ENCODE measurements around the gene SNX8.

The SNX8 gene

DNA sequence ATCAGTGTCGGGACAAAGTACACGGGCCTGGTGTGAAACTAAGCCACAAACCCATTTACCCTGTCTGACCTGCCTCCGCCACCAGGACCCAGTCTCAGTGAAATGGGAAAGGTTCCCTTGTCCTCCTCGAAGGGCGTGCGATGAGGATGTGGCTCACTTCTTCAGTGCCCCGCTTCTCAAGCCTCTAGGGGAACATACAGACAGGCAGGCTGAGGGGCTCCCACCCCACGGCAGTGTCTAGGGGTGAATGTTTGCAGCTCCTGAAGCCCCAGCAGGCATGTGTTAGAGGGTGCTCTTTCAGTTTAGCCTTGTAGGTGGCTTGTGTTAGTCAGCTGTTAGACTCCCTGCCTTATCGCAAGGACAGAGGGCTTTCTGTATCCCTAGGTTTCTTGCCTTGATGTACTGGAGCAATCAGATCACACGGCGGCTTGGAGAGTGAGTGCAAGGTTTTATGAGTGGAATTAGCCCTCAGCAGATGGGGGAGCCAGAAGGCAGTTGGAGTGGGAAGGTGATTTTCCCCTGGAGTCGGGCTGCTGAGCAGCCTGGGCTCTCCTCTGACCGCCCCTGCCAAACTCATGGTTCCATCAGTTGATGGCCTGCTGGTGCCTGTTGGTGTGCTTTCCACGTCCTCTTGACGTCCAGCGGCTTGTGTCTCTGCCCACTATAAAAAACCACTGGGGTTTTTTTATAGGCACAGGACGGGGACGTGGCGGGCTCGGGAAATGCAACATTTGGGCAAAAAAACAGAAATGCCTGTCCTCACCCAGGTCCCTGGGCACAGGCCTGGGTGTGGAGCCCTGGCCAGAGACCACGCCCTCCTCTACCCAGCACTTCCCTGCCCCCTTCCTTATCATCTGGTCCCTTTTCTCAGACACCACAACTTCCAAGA is 71.5 kb downstream of the SNX8 start:
- DNase-seq: no peak

DNA sequence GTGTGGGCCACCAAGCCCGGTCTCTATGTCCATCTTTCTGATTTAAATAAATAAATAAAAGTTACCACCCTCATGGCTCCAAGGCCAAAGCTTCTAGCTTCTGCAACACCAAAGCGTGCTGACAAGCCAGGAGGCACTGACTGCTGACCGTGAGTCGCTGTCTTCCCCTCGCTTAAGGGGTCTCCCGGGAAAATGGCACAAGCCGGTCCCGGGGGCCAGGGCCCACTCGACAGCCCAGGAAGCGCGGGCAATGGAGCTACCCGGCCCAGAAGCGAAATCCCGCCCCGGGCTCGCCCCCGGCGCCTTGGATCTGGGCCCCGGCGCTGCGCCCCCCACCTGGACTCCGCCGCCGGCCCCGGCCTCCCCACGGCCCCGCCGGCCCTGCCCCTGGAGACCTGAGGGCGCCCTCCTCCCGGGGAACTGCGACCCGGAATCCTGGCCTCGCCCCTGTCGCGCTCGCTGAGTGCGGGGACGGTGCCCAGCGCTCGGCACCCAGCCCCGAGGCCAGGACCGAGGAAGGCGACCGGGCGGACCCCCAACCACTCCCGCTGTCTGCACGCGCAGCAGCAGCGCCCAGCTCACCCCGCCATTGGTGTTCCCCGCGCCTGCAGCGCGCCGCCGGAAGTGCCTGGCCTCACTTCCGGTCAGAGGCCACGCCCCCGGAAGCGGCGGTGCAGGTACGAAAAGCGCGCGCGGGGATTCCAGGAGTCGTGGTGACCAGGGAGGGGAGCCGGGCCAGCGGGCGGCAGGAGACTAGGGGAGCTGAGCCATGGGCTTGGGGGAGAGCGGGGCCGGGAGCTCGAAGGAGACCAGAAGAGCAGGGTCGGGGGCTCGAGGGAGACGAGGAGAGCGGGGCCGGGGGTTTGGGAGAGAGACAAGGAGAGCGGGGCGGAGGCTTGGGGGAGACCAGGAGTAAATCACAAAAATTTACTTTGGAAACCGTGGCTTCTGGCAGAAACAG is 72.4 kb downstream of the SNX8 start, which contains the start of the genes MRM2 and NUDT1:
MRM2 (minus strand) TSS at position 626 of the 961 bp plus-strand sequence; CDS start at position 590, 36 bp downstream.
NUDT1 (plus strand) TSS at position 647 of the 961 bp plus-strand sequence. CDS start 2,349 bp downstream, outside the sequence.
- peak; percentile 87 for DNase-seq

DNA sequence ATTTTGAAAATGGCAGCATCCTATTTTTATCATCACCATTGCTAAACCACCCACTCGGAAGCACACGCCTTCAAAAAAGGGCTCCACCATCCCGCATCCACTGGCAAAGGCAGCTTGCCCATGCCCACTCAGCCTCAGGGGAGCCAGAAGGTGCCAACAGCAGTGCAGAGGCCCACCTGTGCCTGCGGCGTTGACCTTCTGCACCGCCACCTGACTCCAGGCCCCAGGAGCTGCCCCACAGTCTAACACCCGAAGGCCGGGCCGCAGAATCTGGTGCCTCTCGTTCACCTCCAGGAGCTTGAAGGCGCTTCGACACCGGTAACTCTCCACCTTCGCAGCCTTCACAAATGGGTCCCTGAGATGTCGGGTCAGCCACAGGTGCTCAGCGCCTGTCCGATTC is 75.0 kb downstream of the SNX8 start:
- no peak for DNase-seq

DNA sequence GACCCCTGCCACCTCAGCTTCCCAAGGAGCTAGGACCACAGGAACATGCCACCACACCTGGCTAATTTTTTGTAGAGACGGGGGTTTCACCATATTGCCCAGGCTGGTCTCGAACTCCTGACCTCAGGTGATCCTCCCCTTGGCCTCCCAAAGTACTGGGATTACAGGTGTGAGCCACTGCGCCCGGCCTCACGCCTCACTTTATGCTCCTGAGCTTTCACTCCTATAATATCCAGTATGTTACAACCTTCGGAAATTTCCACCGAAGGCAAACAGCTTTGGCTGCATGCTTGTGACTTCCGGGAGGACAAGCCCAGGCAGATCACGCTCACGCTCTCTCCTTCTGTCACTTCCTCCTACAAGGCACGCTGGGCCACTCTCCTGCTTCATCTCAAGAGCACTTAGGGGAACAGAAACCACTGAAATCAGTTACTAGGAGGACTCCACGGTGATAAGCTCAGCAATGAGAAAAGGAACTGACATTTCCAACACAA is 77.1 kb downstream of the SNX8 start:
- no peak for DNase-seq

DNA sequence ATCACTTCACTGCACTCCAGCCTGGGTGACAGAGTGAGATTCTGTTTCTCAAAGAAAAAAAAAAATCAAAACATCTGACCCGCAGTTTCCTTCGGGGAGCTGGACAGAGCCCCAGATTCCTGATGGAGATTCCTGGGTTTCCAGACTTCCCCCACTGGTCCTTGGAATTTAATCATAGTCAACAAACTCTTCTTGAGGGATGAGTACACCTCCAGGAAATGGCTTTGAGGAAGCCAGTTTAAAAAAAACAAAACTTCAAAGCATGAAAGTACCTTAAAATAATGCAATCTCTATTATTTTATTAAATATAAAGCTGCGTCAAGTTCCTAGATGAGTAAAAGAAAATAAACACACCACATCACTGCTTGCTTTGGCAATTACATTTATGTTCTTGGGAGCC is 80.3 kb downstream of the SNX8 start:
- DNase-seq: no peak

DNA sequence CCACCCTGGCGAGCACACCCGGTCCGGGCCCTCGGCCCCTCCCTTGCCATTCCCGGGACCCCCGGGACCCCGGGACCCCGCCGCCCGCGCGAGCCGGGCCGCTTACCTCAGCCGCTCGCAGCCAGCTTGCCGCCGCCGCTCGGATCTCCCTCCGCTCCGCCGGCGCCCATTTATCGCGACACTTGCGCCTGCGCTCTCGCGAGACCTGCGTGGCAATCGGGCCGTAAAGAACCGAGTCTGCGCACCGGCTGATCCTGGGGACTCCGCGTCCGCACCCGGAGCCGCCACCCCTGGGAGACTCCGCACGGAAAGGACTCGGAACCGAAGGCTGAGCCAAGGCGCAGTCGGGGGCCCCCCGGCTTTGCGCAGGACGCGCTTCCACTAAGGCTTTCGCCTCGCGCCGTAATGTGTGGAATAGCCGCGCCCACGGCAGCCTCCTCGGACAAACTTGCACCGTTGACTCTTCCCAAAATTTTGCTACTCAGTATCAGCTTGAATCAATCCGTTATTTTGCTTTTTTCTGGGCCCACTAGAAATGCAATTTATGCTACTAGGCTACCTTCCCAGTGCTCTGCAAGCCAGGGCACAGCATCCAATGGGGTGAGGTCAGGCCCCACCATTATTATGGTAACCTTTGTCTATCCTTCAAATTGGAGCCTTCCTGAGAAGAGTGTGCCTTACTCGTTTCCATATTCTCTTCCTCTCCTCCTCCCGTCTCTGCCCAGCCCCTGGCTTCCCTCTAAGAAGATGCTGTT is 81.3 kb downstream of the SNX8 start, which contains the start of gene MAD1L1:
MAD1L1 (minus strand) TSS at position 180 of the 755 bp plus-strand sequence. CDS start 2,812 bp downstream, outside the sequence.
- DNase-seq: peak; percentile 93

DNA sequence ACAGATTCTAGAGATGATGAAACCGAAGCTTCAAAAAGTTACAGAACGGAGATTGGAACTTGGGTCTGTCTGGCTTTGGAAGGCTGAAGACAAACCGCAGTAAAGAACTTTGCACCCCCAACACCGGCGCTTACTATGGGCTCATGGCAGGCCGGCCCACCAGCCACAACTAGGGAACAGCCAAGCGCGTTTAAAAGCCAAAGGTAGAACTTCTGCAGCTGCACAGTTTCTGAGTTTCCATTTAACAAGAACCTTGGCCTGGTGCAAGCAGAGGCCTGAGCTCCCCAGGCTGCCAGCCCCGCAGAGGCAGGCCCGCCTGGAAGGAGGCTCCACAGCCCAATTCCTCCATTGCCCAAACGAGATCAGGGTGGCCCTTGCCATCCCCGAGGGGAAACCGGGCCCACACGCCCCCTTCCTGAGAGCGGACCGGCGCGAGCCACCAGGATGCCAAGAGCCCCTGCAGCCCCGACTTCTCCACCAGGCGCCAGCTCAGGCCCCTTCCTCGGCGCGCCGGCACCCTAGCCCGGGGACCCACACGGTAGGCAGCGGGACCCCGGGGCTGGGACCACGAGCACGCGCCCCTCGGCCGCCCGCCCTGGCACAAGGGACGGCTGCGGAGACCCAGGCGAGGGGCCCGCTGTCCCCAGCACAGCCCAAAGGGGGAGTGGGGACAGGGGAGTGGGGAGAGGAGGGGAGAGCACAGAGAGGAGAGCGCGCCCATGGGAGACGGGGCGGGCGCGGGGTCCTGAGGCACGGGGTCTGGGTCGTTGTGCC is 82.1 kb downstream of the SNX8 start:
- peak; percentile 50 for DNase-seq

DNA sequence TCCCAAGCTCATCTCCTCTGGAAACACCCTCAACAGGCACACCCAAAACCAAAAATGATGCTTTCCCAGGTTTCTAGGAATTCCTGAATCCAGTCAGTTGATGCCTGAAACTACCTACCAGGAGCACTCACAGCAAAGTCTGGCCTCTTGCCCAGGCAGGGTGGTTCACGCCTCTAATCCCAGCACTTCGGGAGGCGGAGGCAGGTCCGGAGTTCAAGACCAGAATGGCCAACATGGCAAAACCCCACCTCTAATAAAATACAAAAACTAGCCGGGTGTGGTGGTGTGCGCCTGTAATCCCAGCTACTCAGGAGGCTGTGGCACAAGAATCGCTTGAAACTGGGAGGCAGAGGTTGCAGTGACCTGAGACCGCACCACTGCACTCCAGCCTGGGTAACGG is 83.4 kb downstream of the SNX8 start:
- DNase-seq: no peak

DNA sequence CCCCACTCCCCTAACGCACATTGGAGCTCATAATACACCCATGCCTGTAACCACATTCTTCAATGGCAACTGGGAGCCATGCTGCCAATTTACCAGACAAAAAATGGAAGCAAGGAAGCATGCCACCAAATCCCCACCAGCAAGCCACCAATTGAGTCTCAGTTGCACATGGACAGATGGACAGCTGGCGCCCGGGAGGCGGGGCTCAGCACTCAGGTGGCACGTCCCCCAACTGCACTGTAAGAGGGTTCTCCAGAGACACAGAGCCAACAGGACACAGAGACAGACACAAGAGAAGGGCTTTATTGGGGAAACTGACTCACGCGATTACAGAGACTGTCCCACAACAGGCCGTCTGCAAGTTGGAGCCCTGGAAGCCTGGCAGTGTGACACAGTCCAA is 84.0 kb downstream of the SNX8 start:
- DNase-seq: no peak

DNA sequence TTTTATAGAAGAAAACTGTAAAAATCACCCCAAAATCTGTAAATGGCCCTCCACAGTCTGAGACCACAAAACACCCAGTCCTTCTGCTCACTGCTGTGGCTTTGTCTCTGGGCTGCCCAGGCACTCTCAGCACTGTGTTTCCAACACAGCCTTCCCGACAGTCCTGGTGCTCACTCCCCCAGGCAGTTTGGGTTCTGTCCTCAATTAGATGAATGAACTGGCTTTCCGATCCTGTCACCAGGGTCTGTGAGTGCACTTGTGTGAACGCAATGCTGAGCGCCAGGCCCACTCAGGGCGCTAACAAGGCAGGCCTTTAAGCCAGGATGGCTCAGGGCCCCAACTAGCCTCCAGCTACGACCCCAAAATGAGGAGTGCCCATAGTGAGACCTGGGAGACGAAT is 84.8 kb downstream of the SNX8 start:
- no peak for DNase-seq

DNA sequence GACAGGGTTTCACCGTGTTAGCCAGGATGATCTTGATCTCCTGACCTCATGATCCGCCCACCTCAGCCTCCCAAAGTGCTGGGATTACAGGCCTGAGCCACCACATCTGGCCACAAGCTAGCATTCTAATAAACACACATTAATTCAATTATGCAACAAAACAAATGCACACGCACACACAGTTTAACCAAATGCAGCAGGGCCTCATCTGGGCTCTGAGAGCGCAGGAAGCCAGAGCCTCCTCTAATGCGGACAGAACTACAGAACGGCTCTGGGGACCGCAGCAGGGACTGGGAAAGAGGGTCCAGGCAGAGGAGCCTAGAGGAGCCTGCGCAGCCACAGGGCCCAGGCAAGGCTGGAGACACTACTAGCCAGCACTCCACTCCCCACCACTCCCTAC is 85.3 kb downstream of the SNX8 start:
- no peak for DNase-seq

DNA sequence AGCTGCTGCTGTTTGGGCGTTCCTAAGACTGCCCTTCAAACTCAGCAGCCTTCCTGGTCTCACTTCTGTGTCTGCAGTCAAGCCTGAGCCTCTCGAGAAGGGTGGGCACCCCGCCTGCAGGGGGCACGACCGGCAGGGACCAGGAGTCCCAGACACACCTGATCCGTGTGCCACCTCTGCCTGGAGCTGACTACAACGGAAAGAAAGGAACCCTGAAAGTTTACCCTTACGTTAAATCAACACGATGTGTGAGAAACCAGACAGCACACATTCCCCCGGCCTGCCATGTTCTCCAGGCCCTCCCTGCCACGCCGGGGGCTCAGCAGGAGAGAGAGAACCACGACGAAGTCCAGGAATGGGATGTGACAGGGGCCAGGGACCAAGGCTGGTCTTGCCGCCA is 86.5 kb downstream of the SNX8 start:
- no peak for DNase-seq

DNA sequence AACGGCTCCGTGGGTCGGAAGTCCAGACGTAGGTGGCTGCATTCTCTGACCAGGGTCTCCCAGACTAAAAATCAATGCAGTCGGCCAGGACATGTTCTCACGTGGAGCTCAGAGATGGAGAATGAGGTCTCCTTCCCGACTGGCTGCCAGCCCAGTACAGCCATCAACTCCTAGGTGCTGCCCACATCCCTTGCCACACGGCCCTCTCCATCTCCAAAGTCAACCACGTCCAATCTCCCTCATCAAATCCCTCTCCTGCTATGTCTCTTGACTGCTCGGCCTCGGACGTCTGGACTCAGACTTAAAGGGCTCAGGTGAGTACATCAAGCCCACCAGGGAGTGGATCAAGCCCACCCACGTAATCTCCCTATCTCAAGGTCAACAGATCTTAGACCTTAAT is 88.4 kb downstream of the SNX8 start:
- DNase-seq: no peak

DNA sequence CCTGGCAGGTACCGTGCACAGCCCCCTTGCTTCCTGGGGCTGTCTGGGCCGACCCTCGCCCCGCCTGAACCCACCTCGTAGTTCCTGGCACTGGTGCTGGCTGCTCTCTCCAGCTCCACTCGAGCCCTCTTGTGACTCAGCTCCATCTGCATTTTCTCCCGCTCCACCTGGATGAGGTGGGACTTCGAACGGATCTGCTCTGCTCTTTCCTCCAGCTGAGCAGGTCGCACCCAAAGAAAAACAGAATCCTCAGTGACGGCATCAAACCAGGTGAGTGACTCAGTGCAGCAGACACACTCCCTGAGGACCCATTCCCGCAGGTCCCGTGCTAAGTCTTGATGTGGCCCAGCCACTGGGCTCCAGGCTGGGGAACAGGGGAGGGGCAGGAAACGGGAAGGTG is 88.9 kb downstream of the SNX8 start:
- no peak for DNase-seq

DNA sequence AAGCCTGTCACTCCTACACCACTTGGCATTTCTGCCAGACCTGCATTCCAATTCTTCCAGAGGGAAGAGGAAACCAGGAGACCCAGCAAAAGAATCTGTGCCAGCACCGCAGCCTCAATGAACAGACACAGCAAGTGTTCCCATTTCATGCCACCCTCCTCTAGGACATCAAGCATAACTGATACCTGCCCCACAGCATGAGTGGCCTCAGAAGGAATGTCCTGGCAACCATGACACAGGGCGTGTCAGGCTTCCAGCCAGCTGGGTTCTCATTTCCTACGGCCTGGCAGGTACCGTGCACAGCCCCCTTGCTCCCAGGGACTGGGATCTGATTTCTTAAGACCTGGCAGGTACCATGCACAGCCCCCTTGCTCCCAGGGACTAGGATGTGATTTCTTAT is 89.3 kb downstream of the SNX8 start:
- no peak for DNase-seq

DNA sequence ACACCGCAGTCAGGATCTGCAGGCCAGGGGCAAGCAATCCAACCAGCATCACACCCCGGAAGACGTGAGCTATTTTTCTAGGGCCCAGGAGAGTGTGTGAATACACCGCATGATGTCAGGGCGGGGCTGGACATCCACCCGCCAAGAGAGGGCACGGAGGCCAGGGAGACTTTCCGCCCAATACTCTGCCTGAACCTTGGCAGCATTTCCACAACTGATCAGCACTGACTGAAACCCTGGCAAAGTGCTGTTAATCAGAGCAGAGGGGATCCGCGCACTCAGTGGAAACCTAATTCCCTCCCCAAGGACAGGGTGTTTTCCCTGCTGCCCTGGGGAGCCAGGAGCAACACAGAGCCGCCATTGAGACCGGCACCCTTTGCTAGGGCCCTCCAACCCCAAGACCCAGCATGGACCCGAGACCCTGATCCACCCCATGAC is 89.7 kb downstream of the SNX8 start:
- DNase-seq: no peak

DNA sequence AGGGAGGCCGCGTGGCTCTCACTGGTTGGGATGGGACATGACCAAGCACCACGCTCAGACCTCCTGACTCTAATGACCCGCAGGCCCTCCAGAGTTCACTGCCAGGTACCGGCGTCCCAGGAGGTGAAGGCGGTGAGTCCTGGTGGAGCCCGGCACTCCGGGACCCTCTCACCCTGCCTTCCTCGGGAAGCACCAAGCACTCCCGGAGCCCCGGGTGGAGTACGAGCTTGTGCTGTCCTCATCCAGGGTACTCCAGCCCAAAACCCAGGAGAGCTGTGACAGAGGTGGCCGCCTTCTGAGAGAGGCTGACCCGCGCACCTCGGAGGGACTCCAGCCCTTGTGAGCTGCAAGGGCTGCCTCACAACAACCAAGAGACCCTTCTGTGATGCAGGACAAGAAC is 90.9 kb downstream of the SNX8 start:
- DNase-seq: no peak

DNA sequence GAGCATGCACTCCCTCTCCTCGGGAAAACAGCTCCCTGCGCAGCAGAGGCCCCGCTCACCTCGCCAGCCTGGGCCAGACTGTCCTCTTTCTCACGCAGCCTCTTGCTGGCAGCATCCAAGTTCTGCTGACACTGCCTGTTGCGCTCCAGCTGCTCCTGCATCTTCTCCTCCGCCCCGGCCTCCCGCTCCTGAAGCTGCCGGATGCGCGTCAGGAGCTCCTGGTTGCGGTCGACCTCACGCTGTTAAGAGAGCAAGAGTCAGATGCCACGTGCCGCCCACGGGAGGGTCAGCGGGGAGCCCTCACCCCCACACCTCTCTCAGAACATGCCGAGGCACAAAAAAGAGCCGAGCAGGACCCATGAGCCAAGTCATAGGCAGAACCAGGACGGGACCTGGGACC is 91.7 kb downstream of the SNX8 start:
- no peak for DNase-seq

DNA sequence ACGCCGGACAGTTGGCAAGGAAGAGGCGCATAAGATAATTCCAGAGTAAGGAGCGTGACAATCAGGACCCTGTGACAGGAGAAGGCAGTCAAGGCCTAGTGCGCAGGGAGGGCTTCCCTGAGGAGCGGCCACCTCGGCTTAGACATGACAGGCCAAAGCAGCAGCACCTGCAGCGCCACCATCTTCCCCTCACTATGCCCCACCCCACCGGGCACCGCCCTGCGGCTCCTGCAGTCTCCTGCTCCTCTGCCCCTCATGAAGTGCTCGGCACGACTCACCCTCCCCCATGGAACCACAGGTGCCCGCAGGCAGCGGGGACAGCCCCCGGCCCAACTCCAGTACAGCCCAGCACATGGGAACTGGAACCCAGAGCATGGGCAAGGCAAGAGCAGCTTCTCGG is 93.3 kb downstream of the SNX8 start:
- no peak for DNase-seq

DNA sequence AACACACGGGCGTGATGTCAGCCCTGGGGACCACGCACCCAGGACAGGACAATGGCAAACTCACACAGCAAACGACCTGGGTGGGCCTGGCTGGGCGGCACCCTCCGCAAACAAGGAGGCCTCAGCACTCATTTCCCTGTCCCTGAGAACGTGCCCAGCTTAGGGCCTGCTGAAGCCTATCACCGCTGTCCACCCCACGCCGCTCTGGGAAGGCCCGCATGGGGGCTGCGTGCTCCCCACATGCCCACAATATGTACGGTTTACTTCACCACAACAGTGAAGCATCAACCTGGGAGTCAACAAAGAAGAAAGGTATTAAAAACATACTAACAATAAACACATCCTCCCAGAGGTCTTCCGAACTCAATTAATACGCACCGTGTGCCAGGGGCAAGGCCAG is 93.7 kb downstream of the SNX8 start:
- DNase-seq: no peak

DNA sequence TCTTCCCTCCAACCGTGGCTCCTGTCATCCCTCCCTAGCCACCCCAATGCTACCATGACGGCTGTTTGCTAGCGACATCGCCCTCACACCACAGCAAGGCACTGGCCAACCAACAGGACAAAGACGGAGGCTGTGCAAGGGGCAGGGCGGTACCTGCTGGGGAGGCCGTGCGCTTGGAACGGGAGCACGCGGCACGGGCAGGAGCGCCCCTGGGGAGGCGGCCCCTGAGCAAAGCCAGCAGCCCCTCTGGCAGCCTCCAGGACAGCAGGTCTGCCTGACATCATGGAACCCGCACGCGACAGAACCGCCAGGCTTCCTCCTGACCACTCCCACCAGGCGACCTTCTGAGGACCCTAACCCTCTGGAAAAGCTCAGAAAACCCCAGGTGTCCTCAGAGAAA is 94.2 kb downstream of the SNX8 start:
- no peak for DNase-seq

DNA sequence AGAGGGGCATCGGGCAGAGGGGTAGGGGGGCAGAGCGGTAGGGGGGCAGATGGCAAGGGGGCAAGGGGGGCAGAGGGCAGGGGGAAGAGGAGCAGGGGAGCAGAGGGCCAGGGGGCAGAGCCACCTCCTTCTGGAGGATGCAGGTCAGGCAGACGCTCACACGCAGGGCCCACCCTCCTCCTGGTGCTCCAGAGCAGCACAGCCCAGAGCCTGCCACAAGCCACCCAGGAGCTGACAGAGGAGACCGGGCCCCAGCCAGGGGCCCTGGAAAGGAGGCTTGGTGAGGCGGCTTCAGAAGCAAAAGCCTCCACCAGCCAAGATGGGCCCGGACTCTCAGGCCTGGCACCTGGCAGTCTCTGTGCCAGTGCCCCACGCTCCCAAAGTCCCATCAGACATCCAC is 94.6 kb downstream of the SNX8 start:
- no peak for DNase-seq

All from right hindlimb (tissue), 1 donor.